GM19463 (cell line): ENCODE data around the gene CLSTN2.

Experiments used
- ATAC-seq: cut with Tn5 transposase; IDR thresholded peaks from one replicate; pipeline ENCODE4 v1.9.1; 2021; ENCODE audit warnings: mild to moderate bottlenecking, moderate library complexity; ENCODE audit not compliant: unreplicated experiment

CLSTN2 gene

DNA sequence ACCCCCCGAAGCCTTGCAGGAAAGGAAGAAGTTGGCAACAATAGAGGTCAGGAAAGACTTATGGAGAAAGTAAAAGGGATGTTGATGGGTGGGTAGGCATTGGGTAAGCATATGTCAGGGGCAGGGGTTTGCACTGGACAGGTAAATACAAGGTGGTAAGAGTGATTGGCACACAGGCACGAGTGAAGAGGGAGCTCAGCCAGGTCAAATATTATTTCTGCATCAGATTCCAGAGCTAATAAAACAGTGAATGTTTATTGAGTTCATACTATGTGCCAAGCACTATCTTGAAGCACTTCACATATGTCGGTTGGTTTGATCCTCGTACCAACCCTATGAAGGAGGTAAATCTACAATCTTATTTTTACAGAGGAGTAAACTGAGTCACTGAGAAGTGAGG lies 6.6 kb downstream of the CLSTN2 start:
- no peak for ATAC-seq

- ATAC-seq, result no peak
Measured at GRCh38 chr3:139944256-139944910, 9.4 kb downstream of the CLSTN2 start.

- ATAC-seq, result no peak
Measured at GRCh38 chr3:139945386-139945785, 10.4 kb downstream of the CLSTN2 start.

DNA sequence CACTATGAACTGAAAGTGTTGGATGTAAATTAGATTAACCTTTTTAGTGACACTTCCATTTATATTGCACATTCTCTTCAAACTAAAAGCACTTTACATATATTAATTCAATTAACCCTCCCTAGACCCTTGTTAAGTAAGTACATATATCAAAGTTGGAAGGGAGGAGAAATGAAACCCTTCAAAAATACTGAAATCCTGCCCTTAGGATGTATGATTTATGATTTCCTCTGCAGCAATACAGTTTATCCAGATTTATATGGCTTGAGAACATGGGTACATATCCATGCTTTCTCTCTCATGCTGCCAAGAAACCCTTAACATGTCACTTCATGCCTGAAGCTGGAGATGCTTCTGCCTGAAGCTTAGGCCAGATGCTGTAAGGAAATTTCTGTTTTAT lies 11.0 kb downstream of the CLSTN2 start:
- ATAC-seq, result no peak

- ATAC-seq, result no peak
Measured at GRCh38 chr3:139948467-139948866, 13.5 kb downstream of the CLSTN2 start.

DNA sequence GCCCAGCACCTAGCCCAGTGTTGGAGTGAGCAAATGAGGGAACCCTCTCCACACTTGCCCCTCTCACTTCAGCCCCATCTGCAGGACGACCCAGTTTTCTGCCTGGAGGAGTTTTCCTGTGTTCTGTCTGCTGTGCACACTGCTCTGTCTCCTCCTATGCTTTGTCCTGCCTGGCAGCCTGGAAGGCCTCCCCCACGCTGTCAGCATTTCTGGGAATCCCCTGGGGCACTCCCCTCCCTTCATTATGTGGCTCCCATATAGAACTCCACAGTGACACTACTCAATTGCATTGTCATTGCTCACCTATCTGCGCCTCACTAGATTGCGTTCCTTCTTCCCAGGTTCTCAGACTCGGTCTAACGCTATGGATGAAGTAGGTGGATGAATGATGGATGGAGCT lies 13.9 kb downstream of the CLSTN2 start:
- ATAC-seq, result no peak

GRCh38 chr3:139953131-139953910 lies 18.3 kb downstream of the CLSTN2 start:
- ATAC-seq, result no peak

DNA sequence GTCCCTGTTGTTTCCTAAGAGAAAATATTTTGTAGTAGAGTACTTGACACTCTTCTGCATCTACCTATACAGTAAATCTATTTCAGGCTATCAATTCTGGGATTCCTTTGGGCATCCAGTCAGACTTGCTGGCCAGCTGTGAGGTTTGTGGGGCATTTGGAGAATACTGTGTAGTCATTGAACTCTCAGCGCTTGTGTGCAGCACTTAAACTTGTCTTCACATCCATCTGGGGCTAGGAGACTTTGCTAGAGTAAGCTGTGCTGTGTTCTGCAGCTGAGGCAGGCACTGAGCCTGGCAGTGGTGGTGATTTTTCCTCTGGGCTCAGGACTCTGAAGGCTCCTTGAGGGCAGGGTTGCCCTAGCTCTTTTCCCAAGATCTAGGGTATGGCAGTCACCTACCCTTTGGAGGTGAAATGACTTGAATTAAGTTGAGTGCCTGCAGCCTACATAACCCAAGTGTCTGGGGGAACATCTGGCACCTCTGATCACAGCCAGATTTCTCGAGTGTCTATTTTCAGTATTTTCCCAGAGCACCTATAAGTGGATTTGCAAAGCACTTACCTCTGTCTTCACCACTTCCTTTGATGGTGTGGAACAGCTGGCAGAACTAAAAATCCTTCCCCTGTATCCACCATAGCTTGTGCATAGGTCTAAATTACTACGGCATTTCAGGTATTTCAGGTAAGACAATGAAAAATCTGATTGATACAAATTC lies 19.3 kb downstream of the CLSTN2 start:
- no peak for ATAC-seq

GRCh38 chr3:139957844-139958243 lies 22.9 kb downstream of the CLSTN2 start:
- no peak for ATAC-seq

- no peak for ATAC-seq
Measured at GRCh38 chr3:139969386-139969785, 34.4 kb downstream of the CLSTN2 start.

GRCh38 chr3:139970526-139970925 lies 35.5 kb downstream of the CLSTN2 start:
- ATAC-seq, result no peak

DNA sequence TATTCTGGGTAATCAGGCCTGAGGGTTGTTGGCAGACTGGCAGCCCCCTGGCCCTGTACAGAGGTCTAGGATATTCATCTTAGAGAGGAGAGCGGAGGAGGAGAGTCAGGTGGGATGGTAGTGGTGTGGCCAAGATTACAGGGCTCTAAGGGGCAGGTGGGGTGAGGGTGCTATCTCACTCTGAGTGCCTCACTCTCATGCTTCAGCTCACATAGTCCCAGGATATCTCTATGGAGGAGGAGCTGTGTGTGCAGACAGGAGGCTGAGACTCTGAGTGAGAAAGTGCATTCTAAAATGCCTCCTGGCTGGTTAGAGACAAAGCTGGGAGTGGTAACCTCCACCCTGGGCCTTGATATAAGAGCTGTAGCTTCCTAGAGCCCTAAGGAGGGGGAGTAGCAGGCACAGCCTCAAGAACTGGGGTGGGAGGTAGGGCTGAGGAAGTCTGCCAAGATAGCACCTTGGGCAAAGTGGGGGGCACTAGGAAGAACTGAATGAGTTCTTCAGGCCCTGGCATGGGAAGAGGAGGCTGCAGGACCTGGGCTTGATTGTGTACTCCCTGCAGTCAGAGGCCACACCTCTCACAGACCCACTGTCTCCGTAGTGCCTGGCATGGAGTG lies 39.9 kb downstream of the CLSTN2 start:
- no peak for ATAC-seq

DNA sequence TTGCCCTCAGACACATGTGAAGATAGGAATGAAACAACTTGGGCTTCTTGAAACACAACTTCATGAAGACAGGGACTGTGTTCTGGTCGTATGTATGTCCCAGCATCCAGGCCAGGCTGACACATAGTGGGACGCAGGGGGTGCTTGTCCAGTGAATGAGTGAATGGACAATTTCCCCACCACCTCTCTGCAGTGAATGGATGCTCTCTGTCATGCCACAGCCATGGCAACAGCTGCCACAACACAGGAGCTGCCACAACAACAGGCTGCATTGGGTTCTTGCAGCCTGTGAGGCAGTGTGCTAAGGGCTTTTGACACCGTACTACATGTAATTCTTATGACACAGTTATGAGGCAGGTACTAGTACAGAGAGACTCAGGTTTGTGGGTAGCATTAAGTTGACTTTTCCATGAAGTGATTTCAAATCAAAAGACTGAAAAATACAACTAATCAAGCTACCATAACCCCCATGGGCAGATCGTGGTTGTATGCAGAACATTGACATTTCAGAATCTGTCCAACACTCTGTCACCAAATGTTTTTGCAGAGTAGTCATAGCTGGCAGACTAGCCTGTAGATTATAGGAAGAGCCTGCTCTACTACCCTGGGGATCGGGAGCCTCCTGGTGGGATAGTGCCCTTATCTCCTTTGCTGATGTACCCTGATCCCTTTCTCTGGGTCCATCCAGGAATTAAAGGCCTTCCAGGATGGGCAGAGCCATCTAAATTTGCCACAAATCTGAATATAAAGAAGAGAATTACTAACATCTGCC lies 40.8 kb downstream of the CLSTN2 start:
- ATAC-seq, result no peak

GRCh38 chr3:139978966-139979365 lies 44.0 kb downstream of the CLSTN2 start:
- ATAC-seq, result no peak

DNA sequence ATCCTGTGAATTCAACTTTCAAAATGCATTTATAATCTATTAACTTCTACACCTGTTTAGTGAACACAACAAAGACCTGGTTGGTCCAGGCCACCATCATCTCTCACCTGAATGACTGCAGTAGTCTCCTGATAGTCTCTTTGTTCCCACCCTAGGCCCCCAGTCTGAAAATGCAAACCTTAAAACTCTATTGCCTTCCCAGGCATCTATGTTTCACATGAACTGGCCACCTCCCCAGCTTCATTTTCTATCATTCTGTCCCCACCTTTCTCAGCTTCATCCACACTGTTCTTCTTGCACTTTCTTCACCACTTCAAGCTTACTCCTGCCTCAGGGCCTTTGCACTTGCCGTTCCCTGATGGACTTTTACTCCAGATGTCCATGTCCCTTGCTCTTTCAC lies 45.0 kb downstream of the CLSTN2 start:
- no peak for ATAC-seq

DNA sequence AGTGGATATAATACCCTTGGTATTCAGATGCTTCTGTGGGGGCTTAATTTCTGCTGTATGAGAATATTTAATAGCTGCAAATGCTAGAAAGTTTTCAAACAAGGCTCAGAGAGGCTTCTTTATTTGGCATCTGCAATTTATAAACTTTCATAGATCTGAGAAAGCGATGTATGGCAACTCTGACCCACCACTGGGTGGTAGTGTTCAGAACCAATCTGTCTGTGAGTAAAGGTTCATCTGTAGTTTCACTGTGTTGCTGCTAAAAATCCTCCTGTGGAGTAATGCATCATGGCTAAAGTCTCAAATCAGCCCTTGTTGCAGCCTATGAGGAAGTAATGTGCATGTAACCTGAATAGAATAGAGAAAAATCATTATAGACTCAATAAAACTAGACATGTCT lies 47.4 kb downstream of the CLSTN2 start:
- ATAC-seq, result no peak

- no peak for ATAC-seq
Measured at GRCh38 chr3:139985576-139985975, 50.6 kb downstream of the CLSTN2 start.

- no peak for ATAC-seq
Measured at GRCh38 chr3:139987908-139988307, 52.9 kb downstream of the CLSTN2 start.

- ATAC-seq, result no peak
Measured at GRCh38 chr3:139988472-139989156, 53.6 kb downstream of the CLSTN2 start.

GRCh38 chr3:139994891-139995290 lies 59.9 kb downstream of the CLSTN2 start:
- ATAC-seq, result no peak
